GM19467 (cell line): ENCODE data around the gene GBX1.

ENCODE experiments used
- ATAC-seq: cut with Tn5 transposase; IDR thresholded peaks from one replicate; pipeline ENCODE4 v1.9.1; 2021; ENCODE audit warnings: mild to moderate bottlenecking, moderate library complexity; ENCODE audit not compliant: unreplicated experiment

GBX1 gene

DNA sequence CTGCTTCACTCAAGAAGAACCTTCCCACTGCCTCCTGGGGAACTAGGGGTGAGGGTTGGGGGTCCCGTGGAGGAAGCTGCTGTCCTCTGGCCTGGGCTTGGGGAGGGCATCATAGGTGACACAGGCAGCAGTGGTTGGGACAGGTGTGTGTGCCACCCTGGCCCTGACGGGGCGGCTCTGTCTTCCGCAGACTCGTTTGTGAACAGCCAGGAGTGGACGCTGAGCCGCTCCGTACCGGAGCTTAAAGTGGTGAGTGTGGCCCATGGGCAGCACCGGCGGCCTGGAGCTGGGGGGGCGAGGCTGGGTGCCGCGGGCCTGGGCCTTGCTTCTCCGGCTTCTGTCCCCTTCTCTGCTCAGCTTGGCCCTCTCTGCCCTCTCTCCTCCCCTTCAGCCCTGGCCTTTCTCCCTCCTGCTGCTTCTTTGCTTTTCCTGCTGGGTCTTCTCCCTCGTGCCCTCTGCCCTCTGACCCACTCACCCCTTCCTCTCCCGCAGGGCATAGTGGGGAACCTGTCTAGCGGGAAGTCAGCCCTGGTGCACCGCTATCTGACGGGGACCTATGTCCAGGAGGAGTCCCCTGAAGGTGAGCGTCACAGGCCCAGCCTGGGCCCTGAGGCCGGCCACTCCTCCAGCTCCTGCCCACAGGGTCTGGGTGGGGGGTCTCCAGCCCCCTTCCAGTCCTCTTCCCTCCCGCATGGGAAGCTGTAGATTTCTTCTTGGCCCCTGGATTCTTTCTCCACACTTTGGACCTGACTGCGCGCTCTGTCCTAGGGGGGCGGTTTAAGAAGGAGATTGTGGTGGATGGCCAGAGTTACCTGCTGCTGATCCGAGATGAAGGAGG lies 50.7 kb downstream of the GBX1 start:
- ATAC-seq = no peak

DNA sequence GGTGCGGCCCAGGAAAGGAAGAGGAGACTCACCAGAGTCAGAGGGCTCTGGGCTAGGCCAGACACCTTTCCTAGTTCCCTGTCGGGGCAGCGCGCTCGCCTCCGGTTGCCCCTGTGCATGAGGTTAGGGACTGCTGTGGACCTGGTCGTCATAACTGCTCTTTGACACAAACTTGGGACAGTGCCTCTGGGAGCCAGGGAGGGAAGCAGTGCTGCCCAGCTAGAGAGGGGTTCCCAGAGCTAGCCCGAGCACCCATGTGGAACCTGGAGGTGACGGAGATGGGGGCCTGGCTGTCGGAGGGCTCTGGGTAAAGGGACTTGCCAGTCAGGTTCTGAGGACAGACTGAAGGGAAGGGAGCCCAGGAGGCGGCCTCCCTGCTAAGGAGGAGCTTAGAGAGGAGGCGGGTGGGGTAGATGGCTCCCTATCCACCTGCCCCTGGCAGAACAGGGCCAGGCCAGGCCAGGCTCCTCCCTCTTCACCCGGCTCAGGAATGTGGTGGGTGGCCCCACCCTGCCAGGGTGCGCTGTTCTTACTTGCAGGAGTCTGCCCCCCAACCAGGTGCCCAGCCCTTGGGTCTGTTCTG lies 51.6 kb downstream of the GBX1 start:
- no peak for ATAC-seq

DNA sequence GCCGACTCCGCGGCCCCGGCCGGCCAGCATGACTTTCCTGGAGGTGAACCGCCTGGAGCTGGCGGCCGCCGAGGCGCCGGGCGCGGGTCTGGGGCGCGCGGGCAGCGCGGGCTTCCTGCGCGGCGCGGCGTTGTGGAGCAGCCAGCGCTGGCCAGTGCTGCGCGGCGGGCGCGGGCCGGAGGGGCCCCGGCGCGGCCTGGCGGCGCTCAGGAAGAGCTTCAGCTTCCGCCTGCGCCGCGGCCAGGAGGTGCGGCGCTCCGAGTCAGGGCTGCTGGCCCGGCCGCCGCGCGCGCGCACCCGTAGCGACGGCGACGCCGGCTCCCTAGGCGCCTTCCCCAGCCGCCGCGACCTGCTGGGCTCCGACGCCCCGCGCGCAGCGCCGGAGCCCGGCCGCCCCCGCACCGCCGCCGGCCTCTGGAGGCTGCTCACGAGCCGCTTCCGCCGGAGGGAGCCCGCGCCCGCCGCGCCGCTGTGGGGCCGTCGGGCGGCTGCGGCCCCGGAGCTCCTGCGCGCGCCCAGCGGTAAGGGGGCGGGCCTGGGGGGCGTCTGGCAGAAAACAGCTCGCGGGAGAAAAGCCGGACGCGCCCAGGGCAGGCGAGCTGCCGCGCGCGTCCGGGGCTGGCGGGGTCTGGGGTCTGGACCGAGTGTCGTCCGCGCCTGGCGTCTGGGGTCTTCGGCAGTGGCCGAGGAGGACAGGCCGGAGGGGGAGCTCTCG lies 52.2 kb downstream of the GBX1 start:
- ATAC-seq = no peak

GRCh38 chr7:151114151-151115090 lies 53.1 kb downstream of the GBX1 start:
- ATAC-seq = no peak

DNA sequence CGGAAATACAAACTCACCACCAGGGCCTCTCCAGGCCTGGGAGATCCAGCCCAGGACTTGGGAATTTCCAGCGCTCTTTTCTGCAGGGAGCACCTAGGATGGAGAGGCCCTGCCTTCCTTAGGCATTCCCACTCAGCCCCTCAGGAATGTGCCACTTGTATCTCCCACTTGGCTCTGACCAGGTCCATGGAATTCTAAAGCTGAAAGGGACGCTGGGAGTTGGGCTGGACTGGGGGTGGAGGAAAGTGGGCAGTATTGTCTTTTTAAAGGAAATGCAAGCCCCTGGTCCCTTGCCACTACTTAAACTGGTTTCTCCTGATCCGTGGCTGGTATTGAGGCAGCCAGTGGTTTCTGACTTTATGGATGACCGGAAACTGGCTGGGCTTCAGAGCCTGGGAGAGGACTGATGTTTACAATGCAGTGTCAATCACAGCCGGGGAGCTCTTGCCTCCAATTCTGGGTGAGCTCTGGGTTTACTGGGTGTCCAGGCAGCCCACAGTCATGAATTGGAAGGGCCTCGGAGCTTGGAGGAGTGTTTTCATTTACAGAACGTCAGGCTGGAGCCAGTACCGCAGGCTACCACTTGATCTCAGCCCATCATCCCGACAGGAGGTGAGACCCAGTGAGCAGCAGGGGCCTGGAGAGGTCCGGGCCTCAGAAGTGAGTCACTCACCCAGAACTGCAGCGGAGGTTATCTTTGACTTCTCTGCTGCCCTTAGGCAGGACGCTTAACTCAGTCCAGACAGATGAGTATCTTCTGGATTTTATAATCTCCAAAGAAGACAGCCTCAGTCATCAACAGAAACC lies 53.9 kb downstream of the GBX1 start:
- ATAC-seq = no peak

- peak; percentile 86 for ATAC-seq
Measured at GRCh38 chr7:151110941-151111645, 56.4 kb downstream of the GBX1 start.

DNA sequence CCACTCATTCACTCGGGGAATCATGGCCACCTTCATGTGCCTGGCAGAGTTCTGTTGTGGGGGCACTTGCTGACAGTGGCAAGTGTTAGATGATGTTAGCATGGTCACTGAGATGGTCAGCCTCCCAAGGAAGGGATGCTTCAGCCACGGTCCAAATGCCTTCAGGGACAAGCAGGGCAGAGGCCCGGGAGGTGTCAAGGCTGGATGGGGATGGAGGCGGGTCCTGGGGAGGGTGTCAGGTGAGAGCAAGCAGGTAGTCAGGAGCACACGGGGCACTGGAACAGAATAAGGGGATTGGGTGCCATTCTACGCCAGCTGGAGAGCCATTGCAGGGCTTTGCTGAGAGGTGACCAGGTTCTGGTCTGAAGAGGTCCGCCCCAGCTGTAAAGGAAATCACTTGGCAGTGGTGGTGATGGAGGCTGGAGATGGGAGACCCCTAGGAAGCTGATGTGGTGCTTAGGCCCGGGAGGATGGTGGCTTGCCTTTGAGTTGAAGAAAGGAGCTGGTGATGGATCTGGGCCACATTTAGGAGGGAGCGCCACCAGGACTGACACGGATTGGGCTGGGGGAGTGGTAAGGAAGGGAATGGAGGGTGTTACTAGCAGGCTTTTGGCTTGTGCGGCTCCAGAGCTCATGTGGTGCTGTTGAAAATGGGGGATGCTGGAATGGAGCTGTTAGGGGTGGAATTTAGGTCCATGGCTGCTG lies 57.1 kb downstream of the GBX1 start:
- ATAC-seq = no peak

DNA sequence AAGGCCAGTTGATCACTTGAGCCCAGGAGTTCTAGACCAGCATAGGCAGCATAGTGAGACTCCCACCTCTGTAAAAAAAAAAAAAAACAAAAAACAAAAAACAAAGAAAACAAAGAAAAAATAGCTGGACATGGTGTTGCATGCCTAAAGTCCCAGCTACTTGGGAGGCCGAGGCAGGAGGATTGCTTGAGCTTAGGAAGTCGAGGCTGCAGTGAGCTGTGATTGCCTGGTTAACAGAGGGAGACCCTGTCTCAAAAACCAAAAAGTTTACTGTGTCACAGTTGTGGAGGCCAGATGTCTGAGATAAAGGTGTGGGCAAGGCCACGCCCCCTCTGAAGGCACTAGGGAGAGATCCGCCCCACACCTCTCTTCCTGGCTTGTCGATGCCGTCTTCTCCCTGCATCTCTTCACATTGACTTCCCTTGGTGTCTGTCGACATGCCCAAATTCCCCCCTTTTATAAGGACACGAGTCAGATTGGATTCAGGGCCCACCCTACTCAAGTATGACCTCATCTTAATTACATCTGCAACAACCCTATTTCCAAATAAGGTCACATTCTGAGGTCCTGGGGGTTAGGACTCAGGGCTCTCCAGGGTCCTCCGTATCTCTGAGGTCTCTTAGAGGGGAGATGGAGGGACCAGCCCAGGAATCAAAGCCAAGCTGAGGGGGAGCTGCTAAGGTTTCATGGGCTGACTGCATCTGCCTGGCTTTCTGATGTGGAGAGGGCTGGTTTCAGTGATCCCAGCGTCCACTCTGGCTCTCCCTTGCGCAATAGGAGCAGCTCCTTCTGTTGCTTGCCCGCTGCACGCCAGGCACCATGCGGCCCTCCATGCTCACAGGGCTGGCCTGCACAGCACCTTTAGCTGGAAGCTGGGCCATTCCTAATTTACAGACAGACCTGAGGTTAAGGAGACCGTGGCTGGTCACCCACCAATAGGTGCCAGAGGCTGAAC lies 58.1 kb downstream of the GBX1 start:
- no peak for ATAC-seq

DNA sequence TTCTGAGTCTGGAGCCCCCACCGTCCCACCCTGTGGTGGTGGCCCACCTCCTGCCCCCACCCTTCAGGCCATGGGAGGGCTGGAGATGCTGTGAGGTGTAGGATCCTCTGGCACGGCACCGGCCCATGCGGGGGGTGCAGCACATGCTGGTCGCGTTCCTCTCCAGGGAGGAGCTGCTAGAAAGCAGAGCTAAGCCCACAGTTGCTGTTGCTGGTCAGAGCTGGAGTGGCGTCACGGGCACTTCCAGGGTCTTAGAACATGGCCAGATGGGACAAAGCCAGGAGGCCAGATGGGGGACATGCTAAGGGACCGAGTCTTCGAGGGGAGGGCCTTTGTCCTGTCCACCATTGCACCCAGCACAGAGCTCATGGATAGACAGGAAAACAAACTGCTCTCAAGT lies 59.6 kb downstream of the GBX1 start:
- ATAC-seq = no peak

DNA sequence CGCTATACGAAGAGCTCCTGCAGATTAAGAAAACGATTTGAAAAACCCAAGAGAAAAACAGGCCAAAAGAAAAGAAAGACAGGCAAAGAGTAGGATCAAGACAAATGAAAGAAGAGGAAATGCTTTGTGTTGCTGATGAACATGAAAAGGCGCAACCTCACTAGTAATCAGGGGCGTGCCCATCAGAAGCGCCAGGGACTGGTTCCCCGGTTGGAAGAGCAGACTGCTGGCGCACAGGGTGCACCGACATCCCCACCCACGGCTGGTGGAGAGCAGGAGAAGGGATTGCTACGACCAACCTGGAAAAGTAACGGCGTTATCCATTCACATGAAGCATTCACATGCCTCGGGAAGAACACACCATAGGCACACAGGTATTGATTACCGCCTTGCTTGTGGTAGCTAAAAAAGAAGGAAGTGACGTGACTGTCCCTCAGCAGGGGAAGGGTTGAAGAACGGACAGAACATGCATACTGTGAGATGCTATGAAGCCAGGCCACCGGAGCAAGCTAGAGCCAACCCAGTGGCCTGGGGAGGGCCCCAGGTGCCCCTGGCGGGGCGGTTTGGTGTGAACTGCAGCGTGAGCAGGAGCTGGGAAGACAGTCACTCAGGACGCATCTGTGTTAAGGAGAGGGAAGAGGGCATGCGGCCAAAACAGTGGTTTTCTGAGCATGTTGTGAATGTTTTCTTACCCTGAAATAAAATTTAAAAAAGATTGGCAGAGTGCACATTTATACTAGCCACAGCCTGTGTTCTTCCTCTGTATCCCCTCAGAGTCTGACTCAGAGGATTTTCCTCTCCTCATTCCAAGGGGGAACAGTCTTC lies 62.9 kb downstream of the GBX1 start:
- no peak for ATAC-seq

GRCh38 chr7:151103973-151104372 lies 63.5 kb downstream of the GBX1 start:
- ATAC-seq = no peak

DNA sequence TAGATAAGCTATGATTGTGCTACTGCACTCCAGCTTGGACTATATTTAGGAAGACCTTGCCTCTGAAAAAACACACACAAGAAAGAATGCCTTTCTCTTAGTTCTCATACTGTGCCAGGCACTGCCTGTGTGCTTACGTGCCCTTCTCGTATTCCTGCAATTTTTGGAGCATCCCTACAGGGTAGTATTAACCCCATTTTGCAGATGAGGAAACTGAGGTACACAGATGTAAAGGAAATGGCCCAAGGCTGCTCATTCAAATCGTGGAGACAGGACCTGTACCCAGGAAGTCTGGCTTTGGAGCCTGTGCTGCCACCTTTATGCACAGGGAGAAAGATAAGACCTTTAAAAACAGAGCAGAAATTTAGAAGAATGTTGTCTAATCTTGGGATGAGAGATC lies 64.5 kb downstream of the GBX1 start:
- no peak for ATAC-seq

DNA sequence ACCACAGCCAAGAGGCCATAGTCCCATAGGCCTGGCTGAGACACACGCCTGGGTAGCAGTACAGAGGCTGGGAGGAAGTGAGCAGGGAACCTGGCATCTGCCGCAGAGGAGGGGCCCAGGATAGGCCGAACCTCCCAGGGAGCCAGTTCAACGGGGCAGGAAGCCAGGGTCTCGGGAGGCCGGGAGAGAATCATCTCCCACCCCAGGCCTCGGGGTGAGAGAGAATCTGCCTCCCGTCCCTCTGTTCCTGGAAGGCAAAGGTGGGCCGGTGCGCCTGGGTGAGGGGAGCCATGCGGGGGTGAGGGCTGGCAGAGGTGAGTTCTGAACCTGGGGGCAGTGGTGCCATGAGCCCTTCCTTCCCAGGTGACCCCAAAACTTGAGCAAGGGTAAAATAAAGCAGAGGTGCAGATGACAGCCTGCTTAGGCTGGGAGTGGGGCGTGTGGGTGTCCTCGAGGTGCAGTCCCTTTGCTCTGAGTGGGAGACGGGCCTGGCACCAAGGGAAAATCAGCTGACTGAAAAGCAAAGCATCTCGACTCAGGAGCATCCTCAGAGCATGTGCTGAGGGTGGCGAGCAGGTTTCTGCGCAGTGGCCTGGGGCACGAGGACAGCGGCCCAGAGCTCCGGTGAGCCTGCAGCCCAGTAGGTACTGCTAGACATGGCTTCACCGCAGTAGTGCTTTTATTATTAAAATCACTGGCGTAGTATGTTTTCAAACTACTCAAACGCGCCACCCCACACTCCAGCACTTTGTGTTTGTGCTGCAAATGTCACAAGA lies 65.7 kb downstream of the GBX1 start:
- ATAC-seq = no peak

DNA sequence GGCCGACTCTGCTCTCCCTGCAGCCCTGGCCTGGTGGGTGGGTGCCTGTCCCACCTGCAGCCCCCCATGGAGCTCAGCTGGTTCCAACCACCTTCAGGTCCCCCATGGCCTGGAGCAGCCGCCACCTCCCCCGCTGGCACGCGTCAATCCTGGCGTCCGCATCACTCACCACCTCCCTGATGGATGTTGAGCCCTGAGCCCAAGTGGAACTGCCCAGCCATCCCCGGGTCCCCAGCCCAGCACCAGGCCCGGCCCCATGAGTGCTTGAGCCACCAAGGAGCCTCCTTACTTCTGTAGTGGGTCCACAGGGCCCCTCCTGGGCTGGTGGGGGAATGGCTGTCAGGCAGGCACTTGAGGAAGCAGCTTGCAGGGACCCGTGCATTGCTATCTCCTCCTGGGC lies 66.6 kb downstream of the GBX1 start:
- no peak for ATAC-seq

- ATAC-seq = no peak
Measured at GRCh38 chr7:151099486-151100211, 67.8 kb downstream of the GBX1 start.
